K562 (cell line): Measurements from ENCODE around the gene DPAGT1. TPM values are rescaled to one million over a fixed set of nuclear protein-coding genes. Genes with fewer than 3 reads are reported as not detected.
A peak's percentile ranks its signal among the peaks of the same experiment; 100 is the strongest.

Experiments used
- ATAC-seq: fragments of 200-7000 bp; cut with Tn5 transposase; 3 replicates; pipeline ENCODE4 v1.9.1; 2020; ENCODE audit warnings: moderate library complexity
- BruUV-seq: library from RNA; stranded (reverse); fragments of 400-500 nt; replicated peaks from 2 replicates; lab custom pipeline; 2021; lab: Mats Ljungman, UMichigan
- CTCF ChIA-PET: fragments of 300-600 bp; formaldehyde crosslinking; extraction: SDS; loops from one replicate; lab custom pipeline; 2021; ENCODE audit warnings: low intra/inter-chr PET ratio; lab: Yijun Ruan, JAX
- POLR2A ChIA-PET: fragments of 300-600, 350-650 bp; sonication (Branson Sonifier 250); formaldehyde crosslinking; extraction: SDS; loops from one replicate; lab custom pipeline; 2021; ENCODE audit warnings: antibody characterized with exemption, inconsistent platforms; lab: Yijun Ruan, JAX
- DNase-seq, 4 experiments: peaks; one replicate each; pipeline versions ENCODE4 v3.0.0 to v3.0.0-alpha.2; 2011 to 2018; ENCODE audit warnings: low spot score in 3 of 4, mixed read lengths in 3 of 4; ENCODE audit errors: extremely low read depth in 1 of 4
- FAIRE-seq: peaks from 2 replicates; lab custom pipeline; 2011; peaks lifted over from hg19 to GRCh38; lab: Jason Lieb, UNC
- H2AFZ ChIP-seq: 2 replicates; pipeline ENCODE4 v1.6.0; 2011; ENCODE audit warnings: low read depth, low read length, control low read depth, inconsistent platforms
- H3K27ac ChIP-seq: fragments of 200-600 bp; 3 replicates; pipeline ENCODE4 v1.8.0; 2011; ENCODE audit warnings: low read depth, mild to moderate bottlenecking, control low read depth, inconsistent platforms, low read length, moderate library complexity, mixed read lengths; ENCODE audit errors: extremely low read depth
- H3K27me3 ChIP-seq, 2 experiments: fragments of 300-600 bp in 1 of 2; 2 replicates in 1 of 2; 3 replicates in 1 of 2; pipeline versions ENCODE4 v1.6.0 to v1.8.0; 2011; ENCODE audit warnings: inconsistent platforms in 2 of 2, low read length in 2 of 2, mild to moderate bottlenecking in 1 of 2, mixed read lengths in 1 of 2, moderate library complexity in 1 of 2; ENCODE audit not compliant: control insufficient read depth in 2 of 2, insufficient read depth in 2 of 2
- H3K36me3 ChIP-seq: fragments of 300-600 bp; 3 replicates; pipeline ENCODE4 v1.8.0; 2011; ENCODE audit warnings: mild to moderate bottlenecking, low read length, inconsistent platforms; ENCODE audit not compliant: control insufficient read depth, insufficient read depth
- H3K4me1 ChIP-seq, 2 experiments: fragments of 200-600 bp in 1 of 2; replicated peaks in 1 of 2; 2 replicates in 1 of 2; 3 replicates in 1 of 2; pipeline versions ENCODE4 v1.5.1 to v1.8.0; 2011; ENCODE audit warnings: inconsistent platforms in 2 of 2, low read length in 2 of 2, mild to moderate bottlenecking in 1 of 2, mixed read lengths in 1 of 2, moderate library complexity in 1 of 2; ENCODE audit not compliant: control insufficient read depth in 2 of 2, insufficient read depth in 2 of 2
- H3K4me2 ChIP-seq: 2 replicates; pipeline ENCODE4 v1.6.1; 2011; ENCODE audit warnings: low read length, control low read depth, inconsistent platforms, mixed read lengths; ENCODE audit not compliant: insufficient read depth
- H3K4me3 ChIP-seq: fragments of 200-600 bp; sonication (generic), shearing (Covaris generic); 2 replicates; pipeline ENCODE4 v1.5.1; 2016; ENCODE audit warnings: control low read depth, inconsistent platforms
- H3K79me2 ChIP-seq: fragments of 200-600 bp; 3 replicates; pipeline ENCODE4 v1.8.0; 2011; ENCODE audit warnings: low read length, inconsistent platforms; ENCODE audit not compliant: control insufficient read depth, insufficient read depth
- H3K9ac ChIP-seq, 2 experiments: 2 replicates each; pipeline versions ENCODE4 v1.6.0 to v1.6.1; 2011; ENCODE audit warnings: low read depth in 2 of 2, low read length in 2 of 2, control low read depth in 1 of 2, inconsistent platforms in 1 of 2, mild to moderate bottlenecking in 1 of 2, mixed read lengths in 1 of 2; ENCODE audit not compliant: insufficient read depth in 1 of 2
- H3K9me1 ChIP-seq: one replicate; pipeline ENCODE4 v1.6.0; 2011; ENCODE audit warnings: inconsistent platforms, mild to moderate bottlenecking, low read length, moderate library complexity; ENCODE audit not compliant: control insufficient read depth, insufficient read depth
- H3K9me3 ChIP-seq: replicated peaks from 2 replicates; pipeline ENCODE4 v1.5.1; 2011; ENCODE audit warnings: low read depth, low read length, inconsistent platforms; ENCODE audit not compliant: control insufficient read depth, insufficient read depth
- H4K20me1 ChIP-seq: replicated peaks from 2 replicates; pipeline ENCODE4 v1.6.1; 2011; ENCODE audit warnings: low read length, inconsistent platforms, mixed read lengths; ENCODE audit not compliant: control insufficient read depth, insufficient read depth
- CC2D1A ChIP-seq: fragments of 450-650 bp; IDR thresholded peaks from 2 replicates; pipeline ENCODE4 v1.6.1; 2017; ENCODE audit warnings: mild to moderate bottlenecking
- CSDE1 ChIP-seq, 2 experiments: fragments of 450-650 bp; IDR thresholded peaks; 2 replicates each; pipeline ENCODE4 v1.6.1; 2016; ENCODE audit warnings: mild to moderate bottlenecking in 1 of 2
- EHMT2 ChIP-seq: fragments of 450-650 bp; IDR thresholded peaks from 2 replicates; pipeline ENCODE4 v1.6.1; 2018; ENCODE audit warnings: antibody characterized with exemption
- ERF ChIP-seq: fragments of 450-650 bp; formaldehyde crosslinking; IDR thresholded peaks from 2 replicates; pipeline ENCODE4 v1.4.0; 2020; ENCODE audit warnings: mild to moderate bottlenecking, mixed read lengths
- GATAD2B ChIP-seq: fragments of 450-650 bp; IDR thresholded peaks from 2 replicates; pipeline ENCODE4 v1.6.1; 2017; ENCODE audit warnings: mild to moderate bottlenecking, borderline replicate concordance
- KLF13 ChIP-seq: fragments of 450-650 bp; IDR thresholded peaks from 2 replicates; pipeline ENCODE4 v1.6.1; 2016; ENCODE audit warnings: missing genetic modification characterization, low read depth, mild to moderate bottlenecking, missing compliant biosample characterization, moderate library complexity, borderline replicate concordance
- NR3C1 ChIP-seq: sonication (generic); formaldehyde crosslinking; IDR thresholded peaks from 2 replicates; pipeline ENCODE4 v1.8.1; 2022; ENCODE audit warnings: missing genetic modification reagents
- PRPF4 ChIP-seq: fragments of 200-400 bp; formaldehyde crosslinking; IDR thresholded peaks from one replicate; pipeline ENCODE4 v1.6.1; 2017; ENCODE audit warnings: low read length, low read depth, mild to moderate bottlenecking; ENCODE audit not compliant: insufficient read depth, poor library complexity, severe bottlenecking
- SLC30A9 ChIP-seq: fragments of 250-450 bp; sonication (Bioruptor Pico); IDR thresholded peaks from 2 replicates; pipeline ENCODE4 v1.8.0; 2022; ENCODE audit warnings: mild to moderate bottlenecking, moderate library complexity
- SUPT5H ChIP-seq: fragments of 450-650 bp; IDR thresholded peaks from 2 replicates; pipeline ENCODE4 v1.6.1; 2016
- ZNF586 ChIP-seq: fragments of 450-650 bp; formaldehyde crosslinking; conservative IDR thresholded peaks from 2 replicates; pipeline ENCODE4 v1.4.0; 2020; ENCODE audit warnings: mild to moderate bottlenecking, moderate library complexity
- WGBS: fragments of 100-300 bp; shearing (Covaris generic); methylation state at CpG from one replicate; pipeline ENCODE4 v1.1.6; 2016; ENCODE audit warnings: low coverage, mixed read lengths; ENCODE audit not compliant: insufficient coverage; ENCODE audit errors: missing lambda C conversion rate; 5-methylcytosine and 5-hydroxymethylcytosine counted together
- in situ Hi-C: fragments of 300-500 bp; cut with MboI; formaldehyde crosslinking; loops from 4 replicates; pipeline ENCODE4 v1.15.0; 2018; ENCODE audit warnings: inconsistent platforms, mixed read lengths
- intact Hi-C: fragments of 100-400 bp; cut with micrococcal nuclease; formaldehyde crosslinking; loops from 2 replicates; pipeline ENCODE4 v1.14.2; 2022
- polyA plus RNA-seq, 8 experiments: library from polyadenylated mRNA; depleted of rRNA in 4 of 8; stranded (reverse) in 5 of 8; unstranded in 3 of 8; fragments of >200 nt; fragmentation: Nextera tagmentation in 2 of 8; fragmentation: Illumina TruSeq in 1 of 8; extraction: Ambion mirVana in 2 of 8; extraction: Trizol in 1 of 8; gene quantifications; 2 replicates each; pipeline versions ENCODE4 v1.2.1 to v1.2.3, GENCODE V29; 2011 to 2014; ENCODE audit warnings: inconsistent platforms in 1 of 8, missing spikeins in 1 of 8
- total RNA-seq, 7 experiments: library from RNA; depleted of rRNA in 6 of 7; stranded (reverse); fragments of >200 nt in 6 of 7; fragmentation: Illumina TruSeq in 2 of 7; extraction: Trizol in 2 of 7; gene quantifications; 2 replicates each; pipeline versions ENCODE4 v1.2.1 to v1.2.3, GENCODE V29; 2011 to 2021; ENCODE audit warnings: low replicate concordance in 1 of 7
- TF ChIP-seq, protein P1 (sequence below): IDR thresholded peaks from 2 replicates; pipeline ENCODE4 v1.6.1; 2011; ENCODE audit warnings: borderline replicate concordance, low read depth, mild to moderate bottlenecking, moderate library complexity, low read length; ENCODE audit not compliant: insufficient read depth, poor library complexity, severe bottlenecking
- TF ChIP-seq, protein P2 (sequence below), 2 experiments: fragments of 450-650 bp in 1 of 2; sonication (generic) in 1 of 2; formaldehyde crosslinking; conservative IDR thresholded peaks; 2 replicates each; pipeline versions ENCODE4 v1.4.0 to v1.8.1; 2020 to 2022; ENCODE audit warnings: mild to moderate bottlenecking in 1 of 2, missing genetic modification reagents in 1 of 2
- TF ChIP-seq, protein P3 (sequence below): sonication (generic); formaldehyde crosslinking; IDR thresholded peaks from 2 replicates; pipeline ENCODE4 v1.8.1; 2023; ENCODE audit warnings: missing genetic modification reagents, mild to moderate bottlenecking, borderline replicate concordance

The DPAGT1 gene
- total and polyA plus RNA-seq, 9 of the 15 experiments (the other 6 are each of a cell fraction or from before 2014, with no cell fraction given): 29.9 to 135 (median 85.0) TPM

DNA sequence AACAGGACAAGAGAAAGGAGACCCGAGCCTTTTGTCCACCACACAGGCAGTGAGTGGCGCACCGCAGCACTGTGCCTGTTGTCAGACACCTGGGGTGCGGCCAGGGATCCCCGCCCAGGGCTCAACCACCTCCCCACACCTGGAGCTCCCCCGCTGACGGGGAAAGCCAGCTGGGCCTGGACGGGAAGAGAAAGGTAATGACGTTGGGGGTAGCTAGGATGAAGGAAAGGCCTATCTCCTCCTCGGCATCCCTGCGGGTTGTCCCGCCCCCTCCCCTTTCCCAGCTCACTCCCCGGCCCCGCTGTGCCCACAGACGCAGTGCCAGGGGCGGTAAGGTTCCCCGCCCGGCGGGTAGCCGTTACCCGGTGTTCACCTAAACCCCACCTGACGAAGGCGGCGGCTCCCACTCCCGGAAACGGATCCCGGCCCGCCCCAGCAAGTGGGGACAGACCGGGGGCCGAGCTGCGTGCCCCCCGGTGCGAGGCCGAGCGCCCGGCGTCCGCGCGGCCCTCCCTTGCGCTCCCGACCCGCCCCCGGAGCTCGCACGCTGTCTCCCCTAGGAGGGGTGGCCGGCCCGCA is 45.1 kb downstream of the DPAGT1 start:
- CTCF ChIA-PET: no interaction called here
- FAIRE-seq (no peak), DNase-seq (peak in 3 of 4 experiments; percentile 34 to 61 (median 38)), ATAC-seq (peak; percentile 24)
- Histone ChIP-seq H3K9ac (peak overlapping the region; percentile 94 to 97), H3K27me3 (no peaks in the 10 kb centered on the region), H3K9me1 (no peaks in the 10 kb centered on the region), H3K4me1 (peaks cover 18 to 21% of the 10 kb centered on the region in 2 experiments; a peak in 3 of 5 replicates), H3K79me2 (peaks cover 48% of the 10 kb centered on the region), H3K36me3 (peaks cover 51% of the 10 kb centered on the region), H3K27ac (peak overlapping the region; percentile 95), H2AFZ (peak overlapping the region; percentile 82), H3K9me3 (no peaks in the 10 kb centered on the region), H3K4me2 (peak overlapping the region; percentile 91), H3K4me3 (peak overlapping the region; percentile 98), H4K20me1 (no peaks in the 10 kb centered on the region)
- BruUV-seq: no TSS peak
- POLR2A ChIA-PET: interaction anchor here (0.6 to 8.8 kb wide), 21 partner anchors 10 to 267 kb away, joined by 3 to 132 read pairs (median 4); partner anchors contain the start of genes HMBS and VPS11
- under 1% methylated on average over 39 of the region's 48 CpGs for WGBS
- intact Hi-C loops: loop anchor here (2.0 kb wide), 2 partner anchors 38 kb away; partner anchors contain the start of genes RPS25 and TRAPPC4
- in situ Hi-C loops: no loop called here
- no peak for TF ChIP-seq ZNF586 (CRISPR knock-in tag)
- TF ChIP-seq, protein P1, sequence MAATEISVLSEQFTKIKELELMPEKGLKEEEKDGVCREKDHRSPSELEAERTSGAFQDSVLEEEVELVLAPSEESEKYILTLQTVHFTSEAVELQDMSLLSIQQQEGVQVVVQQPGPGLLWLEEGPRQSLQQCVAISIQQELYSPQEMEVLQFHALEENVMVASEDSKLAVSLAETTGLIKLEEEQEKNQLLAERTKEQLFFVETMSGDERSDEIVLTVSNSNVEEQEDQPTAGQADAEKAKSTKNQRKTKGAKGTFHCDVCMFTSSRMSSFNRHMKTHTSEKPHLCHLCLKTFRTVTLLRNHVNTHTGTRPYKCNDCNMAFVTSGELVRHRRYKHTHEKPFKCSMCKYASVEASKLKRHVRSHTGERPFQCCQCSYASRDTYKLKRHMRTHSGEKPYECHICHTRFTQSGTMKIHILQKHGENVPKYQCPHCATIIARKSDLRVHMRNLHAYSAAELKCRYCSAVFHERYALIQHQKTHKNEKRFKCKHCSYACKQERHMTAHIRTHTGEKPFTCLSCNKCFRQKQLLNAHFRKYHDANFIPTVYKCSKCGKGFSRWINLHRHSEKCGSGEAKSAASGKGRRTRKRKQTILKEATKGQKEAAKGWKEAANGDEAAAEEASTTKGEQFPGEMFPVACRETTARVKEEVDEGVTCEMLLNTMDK: no peak
- TF ChIP-seq NR3C1 (CRISPR knock-in tag): no peak
- no peak for TF ChIP-seq CC2D1A
- no peak for TF ChIP-seq GATAD2B
- TF ChIP-seq PRPF4: peak; percentile 66
- no peak for TF ChIP-seq EHMT2
- TF ChIP-seq, protein P2, sequence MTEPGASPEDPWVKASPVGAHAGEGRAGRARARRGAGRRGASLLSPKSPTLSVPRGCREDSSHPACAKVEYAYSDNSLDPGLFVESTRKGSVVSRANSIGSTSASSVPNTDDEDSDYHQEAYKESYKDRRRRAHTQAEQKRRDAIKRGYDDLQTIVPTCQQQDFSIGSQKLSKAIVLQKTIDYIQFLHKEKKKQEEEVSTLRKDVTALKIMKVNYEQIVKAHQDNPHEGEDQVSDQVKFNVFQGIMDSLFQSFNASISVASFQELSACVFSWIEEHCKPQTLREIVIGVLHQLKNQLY (CRISPR knock-in tag; conservative IDR thresholded peaks at IDR 0.05): 0 out of 4 replicates have a peak, but pooled peaks of 1 of the 2 experiments have one; percentile 27
- TF ChIP-seq, protein P3, sequence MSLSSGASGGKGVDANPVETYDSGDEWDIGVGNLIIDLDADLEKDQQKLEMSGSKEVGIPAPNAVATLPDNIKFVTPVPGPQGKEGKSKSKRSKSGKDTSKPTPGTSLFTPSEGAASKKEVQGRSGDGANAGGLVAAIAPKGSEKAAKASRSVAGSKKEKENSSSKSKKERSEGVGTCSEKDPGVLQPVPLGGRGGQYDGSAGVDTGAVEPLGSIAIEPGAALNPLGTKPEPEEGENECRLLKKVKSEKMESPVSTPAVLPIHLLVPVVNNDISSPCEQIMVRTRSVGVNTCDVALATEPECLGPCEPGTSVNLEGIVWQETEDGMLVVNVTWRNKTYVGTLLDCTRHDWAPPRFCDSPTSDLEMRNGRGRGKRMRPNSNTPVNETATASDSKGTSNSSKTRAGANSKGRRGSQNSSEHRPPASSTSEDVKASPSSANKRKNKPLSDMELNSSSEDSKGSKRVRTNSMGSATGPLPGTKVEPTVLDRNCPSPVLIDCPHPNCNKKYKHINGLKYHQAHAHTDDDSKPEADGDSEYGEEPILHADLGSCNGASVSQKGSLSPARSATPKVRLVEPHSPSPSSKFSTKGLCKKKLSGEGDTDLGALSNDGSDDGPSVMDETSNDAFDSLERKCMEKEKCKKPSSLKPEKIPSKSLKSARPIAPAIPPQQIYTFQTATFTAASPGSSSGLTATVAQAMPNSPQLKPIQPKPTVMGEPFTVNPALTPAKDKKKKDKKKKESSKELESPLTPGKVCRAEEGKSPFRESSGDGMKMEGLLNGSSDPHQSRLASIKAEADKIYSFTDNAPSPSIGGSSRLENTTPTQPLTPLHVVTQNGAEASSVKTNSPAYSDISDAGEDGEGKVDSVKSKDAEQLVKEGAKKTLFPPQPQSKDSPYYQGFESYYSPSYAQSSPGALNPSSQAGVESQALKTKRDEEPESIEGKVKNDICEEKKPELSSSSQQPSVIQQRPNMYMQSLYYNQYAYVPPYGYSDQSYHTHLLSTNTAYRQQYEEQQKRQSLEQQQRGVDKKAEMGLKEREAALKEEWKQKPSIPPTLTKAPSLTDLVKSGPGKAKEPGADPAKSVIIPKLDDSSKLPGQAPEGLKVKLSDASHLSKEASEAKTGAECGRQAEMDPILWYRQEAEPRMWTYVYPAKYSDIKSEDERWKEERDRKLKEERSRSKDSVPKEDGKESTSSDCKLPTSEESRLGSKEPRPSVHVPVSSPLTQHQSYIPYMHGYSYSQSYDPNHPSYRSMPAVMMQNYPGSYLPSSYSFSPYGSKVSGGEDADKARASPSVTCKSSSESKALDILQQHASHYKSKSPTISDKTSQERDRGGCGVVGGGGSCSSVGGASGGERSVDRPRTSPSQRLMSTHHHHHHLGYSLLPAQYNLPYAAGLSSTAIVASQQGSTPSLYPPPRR (CRISPR knock-in tag): no peak
- no peak for TF ChIP-seq SUPT5H
- peak; percentile 46; the same call in 1 of the 2 replicates for TF ChIP-seq KLF13 (tag)
- TF ChIP-seq CSDE1 (IDR thresholded peaks at IDR 0.05): peak in 1 of 2 experiments; percentile 29; a peak in 1 of 4 replicates
- TF ChIP-seq ERF (CRISPR knock-in tag): no peak
- TF ChIP-seq SLC30A9 (CRISPR knock-in tag): 0 out of 2 replicates have a peak, but pooled peaks have one; percentile 31
